H1 (cell line): ENCODE data around the gene AKAP7. TPM values are rescaled to one million over a fixed set of nuclear protein-coding genes. Genes with fewer than 3 reads are reported as not detected.

Experiments
- CTCF ChIA-PET: fragments of 300-600 bp; sonication (Branson Sonifier 250); formaldehyde crosslinking; loops from one replicate; lab custom pipeline; 2021; ENCODE audit not compliant: partially characterized antibody; lab: Charles Lee
- POLR2A ChIA-PET: fragments of 300-600 bp; sonication (Branson Sonifier 250); formaldehyde crosslinking; loops from one replicate; lab custom pipeline; 2021; ENCODE audit warnings: inconsistent platforms; ENCODE audit not compliant: partially characterized antibody; lab: Charles Lee
- DNase-seq, 2 experiments: peaks; one replicate each; pipeline versions ENCODE4 v3.0.0 to v3.0.0-alpha.2; 2010 to 2022; ENCODE audit warnings: low spot score in 2 of 2, low read depth in 1 of 2, mixed read lengths in 1 of 2
- FAIRE-seq: peaks from 2 replicates; lab custom pipeline; 2011; peaks lifted over from hg19 to GRCh38; lab: Jason Lieb, UNC
- H2AFZ ChIP-seq: 2 replicates; pipeline ENCODE4 v1.8.1; 2012; ENCODE audit warnings: low read length, inconsistent platforms
- H2AK5ac ChIP-seq: 2 replicates; pipeline ENCODE4 v1.6.1; 2013; ENCODE audit warnings: low read depth, low read length
- H2BK120ac ChIP-seq: replicated peaks from 2 replicates; pipeline ENCODE3; 2013; ENCODE audit warnings: low read depth, low read length, inconsistent platforms
- H2BK12ac ChIP-seq: 2 replicates; pipeline ENCODE4 v1.6.1; 2013; ENCODE audit warnings: low read depth, low read length
- H2BK15ac ChIP-seq: 2 replicates; pipeline ENCODE4 v1.6.1; 2013; ENCODE audit warnings: low read length
- H2BK20ac ChIP-seq: 2 replicates; pipeline ENCODE4 v1.6.1; 2013; ENCODE audit warnings: low read length
- H2BK5ac ChIP-seq: 2 replicates; pipeline ENCODE4 v1.6.1; 2013; ENCODE audit warnings: low read depth, low read length
- H3K14ac ChIP-seq: 2 replicates; pipeline ENCODE4 v1.6.1; 2013; ENCODE audit warnings: inconsistent platforms; ENCODE audit not compliant: insufficient read length
- H3K18ac ChIP-seq: 2 replicates; pipeline ENCODE4 v1.6.1; 2013; ENCODE audit warnings: low read length; ENCODE audit errors: extremely low read depth
- H3K23ac ChIP-seq: 2 replicates; pipeline ENCODE4 v1.6.1; 2013; ENCODE audit warnings: inconsistent platforms; ENCODE audit not compliant: insufficient read length
- H3K23me2 ChIP-seq: 2 replicates; pipeline ENCODE4 v1.6.1; 2013; ENCODE audit warnings: low read depth, low read length
- H3K27ac ChIP-seq: 2 replicates; pipeline ENCODE4 v1.6.1; 2011; ENCODE audit warnings: low read depth, low read length, inconsistent platforms
- H3K27me3 ChIP-seq, 4 experiments: replicated peaks in 1 of 4; 1 replicate in 1 of 4; 2 replicates in 3 of 4; pipeline versions ENCODE4 v1.6.1 to v1.8.1; 2011 to 2013; ENCODE audit warnings: low read length in 3 of 4, mild to moderate bottlenecking in 3 of 4, inconsistent platforms in 2 of 4, mixed read lengths in 2 of 4, moderate library complexity in 1 of 4; ENCODE audit not compliant: control insufficient read depth in 3 of 4, insufficient read depth in 3 of 4; ENCODE audit errors: extremely low read depth in 1 of 4
- H3K36me3 ChIP-seq, 4 experiments: 2 replicates each; pipeline versions ENCODE4 v1.6.1 to v1.8.1; 2011 to 2013; ENCODE audit warnings: mild to moderate bottlenecking in 4 of 4, low read length in 3 of 4, moderate library complexity in 2 of 4, control low read depth in 1 of 4, inconsistent platforms in 1 of 4; ENCODE audit not compliant: insufficient read depth in 4 of 4, control insufficient read depth in 2 of 4
- H3K4ac ChIP-seq: replicated peaks from 2 replicates; pipeline ENCODE3; 2013; ENCODE audit warnings: low read length, low read depth, mixed read lengths, inconsistent platforms; ENCODE audit not compliant: insufficient read length
- H3K4me1 ChIP-seq, 4 experiments: replicated peaks in 1 of 4; 1 replicate in 1 of 4; 2 replicates in 3 of 4; pipeline versions ENCODE4 v1.6.1 to v1.8.1; 2011 to 2013; ENCODE audit warnings: low read length in 3 of 4, inconsistent platforms in 2 of 4, mixed read lengths in 1 of 4; ENCODE audit not compliant: insufficient read depth in 4 of 4, control insufficient read depth in 3 of 4
- H3K4me2 ChIP-seq, 2 experiments: 2 replicates each; pipeline versions ENCODE4 v1.6.1 to v1.8.1; 2011 to 2013; ENCODE audit warnings: low read depth in 2 of 2, low read length in 2 of 2, control low read depth in 1 of 2, inconsistent platforms in 1 of 2, mild to moderate bottlenecking in 1 of 2; ENCODE audit not compliant: insufficient read depth in 1 of 2
- H3K4me3 ChIP-seq, 4 experiments: fragments of 200-600, 300-600 bp in 1 of 4; sonication (generic), shearing (Covaris generic), sonication (Bioruptor Twin) in 1 of 4; 2 replicates each; pipeline versions ENCODE4 v1.5.1 to v1.8.1; 2011 to 2016; ENCODE audit warnings: low read length in 4 of 4, low read depth in 3 of 4, control low read depth in 2 of 4, inconsistent platforms in 2 of 4, mild to moderate bottlenecking in 2 of 4, mixed read lengths in 1 of 4, moderate library complexity in 1 of 4; ENCODE audit not compliant: insufficient read depth in 2 of 4; ENCODE audit errors: extremely low read depth in 1 of 4
- H3K56ac ChIP-seq: replicated peaks from 2 replicates; pipeline ENCODE3; 2013; ENCODE audit warnings: low read depth, mild to moderate bottlenecking, mixed read lengths, low read length, inconsistent platforms; ENCODE audit not compliant: insufficient read length
- H3K79me1 ChIP-seq: 2 replicates; pipeline ENCODE4 v1.6.1; 2013; ENCODE audit warnings: low read depth, low read length, control low read depth
- H3K79me2 ChIP-seq, 2 experiments: 2 replicates each; pipeline versions ENCODE4 v1.6.1 to v1.8.1; 2012 to 2013; ENCODE audit warnings: low read length in 2 of 2, mild to moderate bottlenecking in 2 of 2, inconsistent platforms in 1 of 2; ENCODE audit not compliant: insufficient read depth in 2 of 2, control insufficient read depth in 1 of 2
- H3K9ac ChIP-seq, 4 experiments: replicated peaks in 1 of 4; 1 replicate in 1 of 4; 2 replicates in 3 of 4; pipeline versions ENCODE4 v1.6.1 to v1.8.1; 2011 to 2013; ENCODE audit warnings: low read depth in 3 of 4, low read length in 3 of 4, control low read depth in 2 of 4, mild to moderate bottlenecking in 2 of 4, moderate library complexity in 2 of 4, inconsistent platforms in 1 of 4; ENCODE audit errors: extremely low read depth in 1 of 4
- H3K9me3 ChIP-seq, 2 experiments: 2 replicates each; pipeline versions ENCODE4 v1.6.1 to v1.8.1; 2012 to 2013; ENCODE audit warnings: mild to moderate bottlenecking in 2 of 2, moderate library complexity in 2 of 2, control low read depth in 1 of 2, inconsistent platforms in 1 of 2, low read depth in 1 of 2, low read length in 1 of 2, mixed read lengths in 1 of 2; ENCODE audit not compliant: insufficient read depth in 2 of 2
- H4K20me1 ChIP-seq, 2 experiments: replicated peaks in 1 of 2; 2 replicates each; pipeline versions ENCODE3 to v1.8.1; 2011 to 2013; ENCODE audit warnings: inconsistent platforms in 2 of 2, low read length in 2 of 2, mild to moderate bottlenecking in 1 of 2; ENCODE audit not compliant: insufficient read depth in 2 of 2, control insufficient read depth in 1 of 2
- H4K5ac ChIP-seq: 2 replicates; pipeline ENCODE4 v1.6.1; 2013; ENCODE audit warnings: low read length, low read depth, mixed read lengths, inconsistent platforms; ENCODE audit not compliant: insufficient read length
- H4K8ac ChIP-seq: 2 replicates; pipeline ENCODE4 v1.8.0; 2013; ENCODE audit warnings: mild to moderate bottlenecking, moderate library complexity, low read length, inconsistent platforms; ENCODE audit not compliant: insufficient read depth; ENCODE audit errors: extremely low read depth
- H4K91ac ChIP-seq: replicated peaks from 2 replicates; pipeline ENCODE3; 2013; ENCODE audit warnings: low read length, mixed read lengths, inconsistent platforms; ENCODE audit not compliant: insufficient read length
- BRCA1 ChIP-seq: IDR thresholded peaks from 2 replicates; pipeline ENCODE4 v1.6.1; 2012; ENCODE audit warnings: low read depth, low read length, improper control_type of control experiment
- EP300 ChIP-seq, 2 experiments: IDR thresholded peaks; 1 replicate in 1 of 2; 2 replicates in 1 of 2; pipeline ENCODE4 v1.6.1; 2011 to 2012; ENCODE audit warnings: low read depth in 2 of 2, low read length in 2 of 2, mild to moderate bottlenecking in 2 of 2, borderline replicate concordance in 1 of 2, inconsistent platforms in 1 of 2, moderate library complexity in 1 of 2
- HDAC6 ChIP-seq: IDR thresholded peaks from one replicate; pipeline ENCODE4 v1.7.1; 2012; ENCODE audit warnings: low read depth, mild to moderate bottlenecking, inconsistent platforms, low read length, moderate library complexity
- JUND ChIP-seq: IDR thresholded peaks from 2 replicates; pipeline ENCODE4 v1.6.1; 2011; ENCODE audit warnings: mild to moderate bottlenecking, improper control_type of control experiment, low read length
- TBP ChIP-seq: IDR thresholded peaks from 2 replicates; pipeline ENCODE4 v1.6.1; 2011; ENCODE audit warnings: low read depth, low read length, improper control_type of control experiment
- TCF12 ChIP-seq: IDR thresholded peaks from 2 replicates; pipeline ENCODE4 v1.6.1; 2011; ENCODE audit warnings: low read depth, mild to moderate bottlenecking, low read length
- WGBS, 2 experiments: shearing (Covaris generic) in 1 of 2; methylation state at CpG; one replicate each; pipeline versions ENCODE4 v1.1.6 to v1.1.7; 2013 to 2015; ENCODE audit warnings: low lambda C conversion rate in 2 of 2, mixed read lengths in 2 of 2, inconsistent platforms in 1 of 2, low coverage in 1 of 2, missing lambda C conversion rate in 1 of 2; ENCODE audit not compliant: insufficient replicate concordance in 2 of 2, insufficient coverage in 1 of 2, insufficient read length in 1 of 2; ENCODE audit errors: extremely low coverage in 1 of 2, missing lambda C conversion rate in 1 of 2; 5-methylcytosine and 5-hydroxymethylcytosine counted together
- polyA plus RNA-seq, 7 experiments: library from polyadenylated mRNA; depleted of rRNA in 3 of 7; stranded (reverse) in 5 of 7; unstranded in 2 of 7; fragments of >200 nt in 5 of 7; fragments of 200-250 nt in 2 of 7; gene quantifications; 1 replicate in 5 of 7; 2 replicates in 1 of 7; 4 replicates in 1 of 7; pipeline versions ENCODE4 v1.2.1 to v1.2.3, GENCODE V29; 2011 to 2013; ENCODE audit warnings: missing spikeins in 2 of 7, mixed read lengths in 2 of 7
- total RNA-seq: library from RNA; stranded (reverse); fragmentation: NEBNext Ultra II Directional; extraction: Animal tissue kit (Norgen Biotek cat#: 25700); gene quantifications from 2 replicates; pipeline ENCODE4 v1.2.1, GENCODE V29; 2021

Gene AKAP7
- total and polyA plus RNA-seq, 2 of the 8 experiments (the other 6 are each of a cell fraction or from before 2014, with no cell fraction given), result 4.7 to 16.9 TPM

DNA sequence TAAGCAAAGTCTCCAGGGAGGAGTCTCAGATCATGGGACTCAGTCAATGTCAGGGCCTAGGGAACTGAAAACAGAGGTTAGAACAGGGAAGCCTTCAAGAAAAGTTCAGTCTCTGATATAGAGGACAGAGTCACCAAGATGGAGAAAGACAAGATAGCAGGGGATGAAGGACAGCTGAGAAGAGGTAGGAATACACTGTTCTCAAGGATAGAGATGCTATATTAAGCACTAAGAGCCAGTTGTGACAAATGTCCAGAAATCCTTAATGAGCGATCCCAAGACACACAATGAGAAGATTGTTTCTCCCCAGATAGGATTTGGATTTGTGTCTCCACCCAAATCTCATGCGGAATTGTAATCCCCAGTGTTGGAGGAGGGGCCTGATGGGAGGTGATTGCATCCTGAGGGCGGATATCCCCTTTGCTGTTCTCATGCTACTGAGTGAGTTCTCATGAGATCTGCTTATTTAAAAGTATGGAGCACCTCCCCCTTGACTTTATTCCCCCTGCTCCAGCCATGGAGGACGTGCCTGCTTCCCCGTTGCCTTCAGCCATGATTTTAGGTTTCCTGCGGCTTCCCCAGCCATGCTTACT lies 168.2 kb downstream of the AKAP7 start:
- Histone ChIP-seq H2BK20ac (peak overlapping the region; percentile 15; the same call in 1 of the 2 replicates), H3K9me3 (peaks cover 0 to 2% of the 10 kb centered on the region in 2 experiments; a peak in 1 of 4 replicates), H4K91ac (no peak overlapping the region), H3K23ac (no peak overlapping the region), H2AFZ (peak overlapping the region; percentile 52; the same call in 1 of the 2 replicates), H3K27me3 (no peaks in the 10 kb centered on the region), H3K79me1 (no peaks in the 10 kb centered on the region), H2BK5ac (no peak overlapping the region), H3K18ac (no peak overlapping the region), H2BK120ac (no peak overlapping the region), H4K5ac (no peak overlapping the region), H3K9ac (no peak overlapping the region), H2AK5ac (peak overlapping the region; percentile 57; the same call in 1 of the 2 replicates), H3K27ac (no peak overlapping the region), H2BK15ac (no peak overlapping the region), H3K4me3 (no peak overlapping the region), H3K79me2 (no peaks in the 10 kb centered on the region), H3K56ac (no peak overlapping the region), H3K4me1 (no peaks in the 10 kb centered on the region), H4K8ac (no peak overlapping the region), H3K4ac (no peak overlapping the region), H3K14ac (no peak overlapping the region), H3K4me2 (no peak overlapping the region), H2BK12ac (no peak overlapping the region), H3K23me2 (no peaks in the 10 kb centered on the region), H4K20me1 (no peaks in the 10 kb centered on the region), H3K36me3 (peaks cover 0 to 26% (median 0%) of the 10 kb centered on the region in 4 experiments; a peak in 1 of 8 replicates)
- TF ChIP-seq HDAC6 (no peak), BRCA1 (no peak), TBP (no peak), EP300 (IDR thresholded peaks at IDR 0.05; ENCODE audit: borderline replicate concordance in 1 of 2, low read depth in 2 of 2, low read length in 2 of 2) (no peak), JUND (no peak), TCF12 (no peak)
- POLR2A ChIA-PET, result no interaction called here
- 87% methylated on average over 6 of the region's 6 CpGs; no CpG with 5 or more reads in 1 of the 2 experiments for WGBS, 2 experiments
- no peak for FAIRE-seq
- no peak for DNase-seq
- CTCF ChIA-PET, result no interaction called here
